H9 (cell line): ENCODE data around the gene DRD4. TPM values are rescaled to one million over a fixed set of nuclear protein-coding genes. Genes with fewer than 3 reads are reported as not detected.

Source experiments
- DNase-seq: peaks from one replicate; pipeline ENCODE4 v3.0.0-alpha.2; 2017
- H2AFZ ChIP-seq: one replicate; pipeline ENCODE4 v1.6.1; 2013; ENCODE audit warnings: mild to moderate bottlenecking, low read length, control low read depth, moderate library complexity
- H2AK5ac ChIP-seq: 2 replicates; pipeline ENCODE4 v1.6.1; 2013; ENCODE audit warnings: low read length, control low read depth, mixed read lengths; ENCODE audit not compliant: insufficient read length
- H2BK120ac ChIP-seq: one replicate; pipeline ENCODE4 v1.6.1; 2013; ENCODE audit warnings: low read depth, mild to moderate bottlenecking, low read length, control low read depth, inconsistent platforms; ENCODE audit not compliant: poor library complexity, severe bottlenecking
- H2BK12ac ChIP-seq: 2 replicates; pipeline ENCODE4 v1.6.1; 2013; ENCODE audit warnings: low read length, control low read depth, mixed read lengths, low read depth; ENCODE audit not compliant: insufficient read length
- H2BK15ac ChIP-seq: 2 replicates; pipeline ENCODE4 v1.6.1; 2013; ENCODE audit warnings: low read depth, low read length, control low read depth
- H2BK20ac ChIP-seq: one replicate; pipeline ENCODE4 v1.6.1; 2013; ENCODE audit warnings: low read depth, mild to moderate bottlenecking, low read length, control low read depth, inconsistent platforms; ENCODE audit not compliant: poor library complexity, severe bottlenecking
- H2BK5ac ChIP-seq: 2 replicates; pipeline ENCODE4 v1.6.1; 2013; ENCODE audit warnings: low read length, control low read depth, mixed read lengths; ENCODE audit not compliant: insufficient read length
- H3K14ac ChIP-seq: 2 replicates; pipeline ENCODE4 v1.6.1; 2013; ENCODE audit warnings: low read length, control low read depth; ENCODE audit not compliant: insufficient read depth
- H3K18ac ChIP-seq: 2 replicates; pipeline ENCODE4 v1.6.1; 2013; ENCODE audit warnings: low read depth, mild to moderate bottlenecking, mixed read lengths, low read length, control low read depth; ENCODE audit not compliant: insufficient read length
- H3K23ac ChIP-seq: 2 replicates; pipeline ENCODE4 v1.6.1; 2013; ENCODE audit warnings: low read length, control low read depth, mixed read lengths, low read depth; ENCODE audit not compliant: insufficient read length
- H3K23me2 ChIP-seq: 2 replicates; pipeline ENCODE4 v1.6.1; 2013; ENCODE audit warnings: low read depth, mild to moderate bottlenecking, mixed read lengths, low read length, control low read depth; ENCODE audit not compliant: insufficient read length, poor library complexity, severe bottlenecking
- H3K27ac ChIP-seq: 2 replicates; pipeline ENCODE4 v1.5.1; 2013; ENCODE audit warnings: low read length, control low read depth, mixed read lengths, low read depth; ENCODE audit not compliant: insufficient read length
- H3K27me3 ChIP-seq: 2 replicates; pipeline ENCODE4 v1.6.1; 2013; ENCODE audit warnings: low read length, control low read depth, inconsistent platforms; ENCODE audit not compliant: insufficient read depth
- H3K4ac ChIP-seq: 2 replicates; pipeline ENCODE4 v1.6.1; 2013; ENCODE audit warnings: low read depth, mild to moderate bottlenecking, control low read depth, inconsistent platforms, low read length, moderate library complexity
- H3K4me1 ChIP-seq: 2 replicates; pipeline ENCODE4 v1.6.1; 2013; ENCODE audit warnings: low read length, control low read depth, inconsistent platforms; ENCODE audit not compliant: insufficient read depth
- H3K4me2 ChIP-seq: 2 replicates; pipeline ENCODE4 v1.6.1; 2013; ENCODE audit warnings: low read length, control low read depth, mixed read lengths; ENCODE audit not compliant: insufficient read length, insufficient read depth
- H3K56ac ChIP-seq: 2 replicates; pipeline ENCODE4 v1.6.1; 2013; ENCODE audit warnings: low read depth, mild to moderate bottlenecking, mixed read lengths, low read length, control low read depth; ENCODE audit not compliant: insufficient read length
- H3K79me1 ChIP-seq: 2 replicates; pipeline ENCODE4 v1.6.1; 2013; ENCODE audit warnings: low read depth, mild to moderate bottlenecking, moderate library complexity, low read length, control low read depth, inconsistent platforms; ENCODE audit not compliant: insufficient read depth, poor library complexity, severe bottlenecking
- H3K79me2 ChIP-seq: 2 replicates; pipeline ENCODE4 v1.6.1; 2013; ENCODE audit warnings: low read length, control low read depth, inconsistent platforms; ENCODE audit not compliant: insufficient read depth
- H3K9ac ChIP-seq: 2 replicates; pipeline ENCODE4 v1.6.1; 2013; ENCODE audit warnings: low read length, control low read depth, mixed read lengths; ENCODE audit not compliant: insufficient read length; ENCODE audit errors: extremely low read depth
- H3K9me3 ChIP-seq: one replicate; pipeline ENCODE4 v1.6.1; 2013; ENCODE audit warnings: low read depth, low read length, inconsistent platforms; ENCODE audit not compliant: control insufficient read depth
- H3T11ph ChIP-seq: one replicate; pipeline ENCODE4 v1.6.1; 2013; ENCODE audit warnings: mild to moderate bottlenecking, low read length, control low read depth, inconsistent platforms
- H4K20me1 ChIP-seq: one replicate; pipeline ENCODE4 v1.6.1; 2013; ENCODE audit not compliant: control insufficient read depth, insufficient read length, insufficient read depth
- H4K5ac ChIP-seq: 2 replicates; pipeline ENCODE4 v1.6.1; 2013; ENCODE audit warnings: low read depth, mild to moderate bottlenecking, mixed read lengths, low read length, control low read depth; ENCODE audit not compliant: insufficient read length
- H4K8ac ChIP-seq: replicated peaks from 2 replicates; pipeline ENCODE4 v1.6.1; 2013; ENCODE audit warnings: low read length, control low read depth, mixed read lengths, low read depth; ENCODE audit not compliant: insufficient read length
- H4K91ac ChIP-seq: 2 replicates; pipeline ENCODE4 v1.6.1; 2013; ENCODE audit warnings: low read depth, mild to moderate bottlenecking, moderate library complexity, mixed read lengths, low read length, control low read depth; ENCODE audit not compliant: insufficient read length
- H3K27ac Mint-ChIP-seq, 3 experiments: 2 replicates in 2 of 3; 3 replicates in 1 of 3; pipeline ENCODE4 v1.8.0; 2020 to 2021; ENCODE audit warnings: mixed read lengths in 3 of 3, mild to moderate bottlenecking in 1 of 3, moderate library complexity in 1 of 3
- H3K27me3 Mint-ChIP-seq: 2 replicates; pipeline ENCODE4 v1.8.0; 2021; ENCODE audit warnings: low read depth, mild to moderate bottlenecking, moderate library complexity, mixed read lengths
- H3K36me3 Mint-ChIP-seq, 3 experiments: 2 replicates in 2 of 3; 3 replicates in 1 of 3; pipeline ENCODE4 v1.8.0; 2020 to 2021; ENCODE audit warnings: low read depth in 3 of 3, mixed read lengths in 3 of 3; ENCODE audit not compliant: insufficient read depth in 1 of 3
- H3K4me1 Mint-ChIP-seq, 2 experiments: 2 replicates each; pipeline ENCODE4 v1.8.0; 2020; ENCODE audit warnings: mixed read lengths in 2 of 2
- H3K4me3 Mint-ChIP-seq, 2 experiments: 2 replicates in 1 of 2; 3 replicates in 1 of 2; pipeline ENCODE4 v1.8.0; 2020 to 2021; ENCODE audit warnings: mild to moderate bottlenecking in 2 of 2, mixed read lengths in 2 of 2, moderate library complexity in 1 of 2
- H3K9me3 Mint-ChIP-seq, 2 experiments: 2 replicates in 1 of 2; 3 replicates in 1 of 2; pipeline ENCODE4 v1.8.0; 2020; ENCODE audit warnings: mild to moderate bottlenecking in 2 of 2, mixed read lengths in 2 of 2, moderate library complexity in 1 of 2
- WGBS: extraction: QIAGEN DNeasy Blood & Tissue Kit; methylation state at CpG from one replicate; pipeline ENCODE4 v1.1.7; 2013; ENCODE audit warnings: missing lambda C conversion rate, low lambda C conversion rate, mixed read lengths; ENCODE audit not compliant: insufficient read length; ENCODE audit errors: extremely low coverage; 5-methylcytosine and 5-hydroxymethylcytosine counted together
- total RNA-seq: library from RNA; stranded (reverse); gene quantifications from 2 replicates; pipeline ENCODE4 v1.2.1, GENCODE V29; 2021
- TF ChIP-seq, protein P1 (sequence below): fragments of 200-600 bp; sonication (generic); conservative IDR thresholded peaks from 3 replicates; pipeline ENCODE4 v1.8.0; 2021; ENCODE audit warnings: antibody characterized with exemption, mild to moderate bottlenecking

DRD4 gene
- total RNA-seq, 1 experiment from 2014 or later = 6.8 TPM

DNA sequence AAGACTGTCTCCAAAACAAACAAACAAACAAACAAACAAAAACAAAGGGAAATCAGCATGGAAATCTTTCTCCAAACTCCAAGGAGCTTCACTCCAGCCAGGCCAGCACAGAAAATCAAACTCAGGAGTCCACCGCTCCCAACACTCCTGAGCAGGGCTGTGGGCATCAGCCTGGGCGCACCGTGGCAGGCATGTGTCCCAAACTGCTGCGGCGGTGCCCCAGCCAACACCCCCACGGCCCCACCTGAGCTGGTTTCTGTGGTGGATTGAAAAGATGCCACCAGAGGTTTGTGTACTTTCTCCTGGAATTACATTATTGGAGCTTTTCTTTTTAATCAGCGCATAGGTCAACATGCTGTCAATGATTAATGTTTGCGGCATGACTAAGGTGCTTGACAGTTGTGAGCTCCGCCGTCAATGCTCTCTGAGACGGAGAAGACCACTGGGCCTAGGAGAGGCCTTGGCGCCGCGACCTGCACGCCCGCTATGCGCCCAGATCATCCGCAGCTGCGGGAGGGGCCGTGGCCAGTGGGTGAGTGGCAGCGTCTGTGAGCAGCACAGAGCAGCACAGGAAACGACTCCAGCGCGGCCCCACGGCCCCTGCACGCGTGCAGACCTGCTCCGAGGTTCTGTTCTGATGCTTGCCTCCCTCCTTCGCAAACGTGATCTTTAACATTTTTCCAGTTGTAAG, 18.1 kb downstream of the DRD4 start:
- Histone ChIP-seq H2BK15ac (no peak overlapping the region), H3K18ac (no peak overlapping the region), H4K8ac (no peak overlapping the region), H3K9ac (no peak overlapping the region), H2AK5ac (no peak overlapping the region), H3K23me2 (no peaks in the 10 kb centered on the region), H4K20me1 (no peaks in the 10 kb centered on the region), H3K14ac (no peak overlapping the region), H2AFZ (no peak overlapping the region), H3K27ac (no peak overlapping the region), H3K9me3 (no peaks in the 10 kb centered on the region), H2BK5ac (no peak overlapping the region), H3K56ac (no peak overlapping the region), H2BK20ac (no peak overlapping the region), H3K4ac (no peak overlapping the region), H3K23ac (no peak overlapping the region), H3T11ph (no peak overlapping the region), H3K4me2 (no peak overlapping the region), H3K27me3 (no peaks in the 10 kb centered on the region), H3K4me1 (no peaks in the 10 kb centered on the region), H4K5ac (no peak overlapping the region), H3K79me1 (no peaks in the 10 kb centered on the region), H3K79me2 (no peaks in the 10 kb centered on the region), H2BK12ac (no peak overlapping the region), H4K91ac (no peak overlapping the region), H2BK120ac (no peak overlapping the region)
- no peak for DNase-seq
- Mint-ChIP-seq H3K9me3 (no peaks in the 10 kb centered on the region), H3K4me1 (no peaks in the 10 kb centered on the region), H3K27me3 (no peaks in the 10 kb centered on the region), H3K27ac (peak overlapping the region in 1 of 3 experiments; percentile 53; a peak in 2 of 7 replicates), H3K36me3 (peaks cover 17 to 56% (median 24%) of the 10 kb centered on the region in 3 experiments; a peak in 6 of 7 replicates), H3K4me3 (no peak overlapping the region)
- WGBS = no CpG with 5 or more reads among the region's 30 CpGs
- TF ChIP-seq, protein P1, sequence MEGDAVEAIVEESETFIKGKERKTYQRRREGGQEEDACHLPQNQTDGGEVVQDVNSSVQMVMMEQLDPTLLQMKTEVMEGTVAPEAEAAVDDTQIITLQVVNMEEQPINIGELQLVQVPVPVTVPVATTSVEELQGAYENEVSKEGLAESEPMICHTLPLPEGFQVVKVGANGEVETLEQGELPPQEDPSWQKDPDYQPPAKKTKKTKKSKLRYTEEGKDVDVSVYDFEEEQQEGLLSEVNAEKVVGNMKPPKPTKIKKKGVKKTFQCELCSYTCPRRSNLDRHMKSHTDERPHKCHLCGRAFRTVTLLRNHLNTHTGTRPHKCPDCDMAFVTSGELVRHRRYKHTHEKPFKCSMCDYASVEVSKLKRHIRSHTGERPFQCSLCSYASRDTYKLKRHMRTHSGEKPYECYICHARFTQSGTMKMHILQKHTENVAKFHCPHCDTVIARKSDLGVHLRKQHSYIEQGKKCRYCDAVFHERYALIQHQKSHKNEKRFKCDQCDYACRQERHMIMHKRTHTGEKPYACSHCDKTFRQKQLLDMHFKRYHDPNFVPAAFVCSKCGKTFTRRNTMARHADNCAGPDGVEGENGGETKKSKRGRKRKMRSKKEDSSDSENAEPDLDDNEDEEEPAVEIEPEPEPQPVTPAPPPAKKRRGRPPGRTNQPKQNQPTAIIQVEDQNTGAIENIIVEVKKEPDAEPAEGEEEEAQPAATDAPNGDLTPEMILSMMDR = no peak
